Right lobe of liver (tissue), 6 donors: ENCODE data around the gene KCTD15. TPM values are rescaled to one million over a fixed set of nuclear protein-coding genes. Genes with fewer than 3 reads are reported as not detected.
A peak's percentile ranks its signal among the peaks of the same experiment; 100 is the strongest.

Source experiments
- ATAC-seq, 4 donors: fragments of 200-7000 bp; cut with Tn5 transposase; one replicate each; pipeline ENCODE4 v1.9.1; 2020; ENCODE audit warnings: mild to moderate bottlenecking in 4 of 4, moderate library complexity in 4 of 4
- DNase-seq, 3 donors: peaks; one replicate each; pipeline ENCODE4 v3.0.0-alpha.2; 2020
- H3K27ac ChIP-seq, 3 donors: fragments of 200-600 bp; one replicate each; pipeline ENCODE4 v1.8.0; 2022
- H3K27me3 ChIP-seq, 2 donors: fragments of 200-600 bp; one replicate each; pipeline ENCODE4 v1.8.0; 2022
- H3K36me3 ChIP-seq, 4 donors: fragments of 200-600 bp; sonication (generic) in 1 of 4; one replicate each; pipeline versions ENCODE4 v1.5.1 to v1.8.0; 2017 to 2022; ENCODE audit warnings: control low read depth in 1 of 4
- H3K4me1 ChIP-seq, 4 donors: fragments of 200-600 bp; sonication (generic) in 1 of 4; one replicate each; pipeline versions ENCODE4 v1.5.1 to v1.8.0; 2017 to 2022; ENCODE audit warnings: control low read depth in 1 of 4
- H3K4me3 ChIP-seq, 3 donors: fragments of 200-600 bp; one replicate each; pipeline ENCODE4 v1.8.0; 2022
- H3K9me3 ChIP-seq, 4 donors: fragments of 200-600 bp; sonication (generic) in 1 of 4; one replicate each; pipeline versions ENCODE4 v1.5.1 to v1.8.0; 2017 to 2022; ENCODE audit warnings: control low read depth in 1 of 4
- CTCF ChIP-seq, 4 donors: fragments of 200-600 bp in 3 of 4; fragments of 450-650 bp in 1 of 4; IDR thresholded peaks; one replicate each; pipeline versions ENCODE4 v1.5.1 to v1.8.0; 2016 to 2022; ENCODE audit warnings: antibody characterized with exemption in 4 of 4, mild to moderate bottlenecking in 2 of 4
- POLR2A ChIP-seq: fragments of 450-650 bp; IDR thresholded peaks from one replicate; pipeline ENCODE4 v1.6.1; 2017; ENCODE audit warnings: antibody characterized with exemption, mild to moderate bottlenecking
- WGBS: methylation state at CpG from one replicate; pipeline ENCODE4 v1.1.6; 2018; ENCODE audit warnings: low coverage, low lambda C conversion rate; ENCODE audit not compliant: insufficient coverage; ENCODE audit errors: missing lambda C conversion rate; 5-methylcytosine and 5-hydroxymethylcytosine counted together
- intact Hi-C, 2 donors: fragments of 100-400 bp; cut with DNase I; formaldehyde crosslinking; loops; one replicate each; pipeline versions ENCODE4 v1.11.2 to v1.14.1; 2022
- total RNA-seq, 6 experiments: library from RNA; depleted of rRNA in 2 of 6; stranded (reverse); fragments of >200 nt in 2 of 6; fragmentation: NEBNext Ultra II Directional in 3 of 6; extraction: Animal tissue kit (Norgen Biotek cat#: 25700) in 3 of 6; gene quantifications; one replicate each; pipeline versions ENCODE4 v1.1.0 to v1.2.4, GENCODE V29; 2016 to 2023
- donor health status: DM: no; HTN: yes; CAD: no.
- donor health status: DM: no; HTN: no; CAD: no.
- donor health status: DM: no; HTN: no; CAD: no.
- donor health status: DM: no; HTN: yes; CAD: no.
- donor health status: DM: no; HTN: yes; CAD: no.

KCTD15 gene
- total RNA-seq, 6 experiments from 2014 or later: 5.0 to 27.0 (median 11.5) TPM

GRCh38 chr19:33795370-33796163 is 1.1 kb upstream of the KCTD15 start:
- ATAC-seq (peak; percentile 80 to 83 (median 81)), DNase-seq (peak; percentile 89)
- Histone ChIP-seq H3K4me1 (peaks cover 0 to 10% (median 0%) of the 10 kb centered on the region in 4 donors), H3K27ac (peak overlapping the region; percentile 82 to 99 (median 85)), H3K4me3 (peak overlapping the region; percentile 59 to 78 (median 60)), H3K27me3 (no peaks in the 10 kb centered on the region), H3K9me3 (no peaks in the 10 kb centered on the region), H3K36me3 (peaks cover 0 to 3% (median 0%) of the 10 kb centered on the region in 4 donors)
- intact Hi-C loops: no loop called here
- peak; percentile 71 for TF ChIP-seq POLR2A
- TF ChIP-seq CTCF (IDR thresholded peaks at IDR 0.05): peak; percentile 72 to 90 (median 80)
- 0% methylated on average over 5 of the region's 92 CpGs for WGBS

- peaks cover 0 to 5% (median 0%) of the 10 kb centered on the region in 4 donors for H3K36me3 ChIP-seq
- WGBS: 8% methylated on average over 30 of the region's 61 CpGs
- no peaks in the 10 kb centered on the region for H3K9me3 ChIP-seq
- H3K27me3 ChIP-seq: no peaks in the 10 kb centered on the region
- peaks cover 0 to 13% (median 0%) of the 10 kb centered on the region in 4 donors for H3K4me1 ChIP-seq
- peak overlapping the region; percentile 59 to 78 (median 60) for H3K4me3 ChIP-seq
- no peak for TF ChIP-seq CTCF (IDR thresholded peaks at IDR 0.05)
- TF ChIP-seq POLR2A: no peak
- intact Hi-C loops: no loop called here
- ATAC-seq (peak in 3 of 4 donors; percentile 4 to 36 (median 14)), DNase-seq (peak in 2 of 3 donors; percentile 58 to 69)
- H3K27ac ChIP-seq: peak overlapping the region; percentile 54 to 99 (median 82)
Observed at GRCh38 chr19:33797802-33798671, 1.4 kb downstream of the KCTD15 start.

- intact Hi-C loops: no loop called here
- ATAC-seq (no peak), DNase-seq (no peak)
- Histone ChIP-seq H3K36me3 (peaks cover 0 to 5% (median 0%) of the 10 kb centered on the region in 4 donors), H3K4me3 (peak overlapping the region; percentile 59 to 78 (median 60)), H3K9me3 (no peaks in the 10 kb centered on the region), H3K27me3 (no peaks in the 10 kb centered on the region), H3K27ac (peak overlapping the region in 2 of 3 donors; percentile 54 to 99), H3K4me1 (peaks cover 0 to 17% (median 1%) of the 10 kb centered on the region in 4 donors)
- TF ChIP-seq POLR2A (no peak), CTCF (IDR thresholded peaks at IDR 0.05) (no peak)
- 41% methylated on average over 12 of the region's 12 CpGs for WGBS
Observed at GRCh38 chr19:33798681-33799111, 2.0 kb downstream of the KCTD15 start.

- intact Hi-C loops: no loop called here
- no peaks in the 10 kb centered on the region for H3K9me3 ChIP-seq
- DNase-seq (no peak), ATAC-seq (no peak)
- H3K27me3 ChIP-seq: no peaks in the 10 kb centered on the region
- peaks cover 0 to 5% (median 0%) of the 10 kb centered on the region in 4 donors for H3K36me3 ChIP-seq
- TF ChIP-seq CTCF (IDR thresholded peaks at IDR 0.05) (no peak), POLR2A (no peak)
- H3K4me1 ChIP-seq: peaks cover 0 to 23% (median 4%) of the 10 kb centered on the region in 4 donors
- whole genome bisulfite sequencing: 100% methylated on average over 1 of the region's 5 CpGs
- no peak overlapping the region for H3K4me3 ChIP-seq
- H3K27ac ChIP-seq: peak overlapping the region in 1 of 3 donors; percentile 99
Observed at GRCh38 chr19:33799476-33799875, 2.8 kb downstream of the KCTD15 start.
